Measurements from ENCODE around the gene ADARB2. TPM values are rescaled to one million over a fixed set of nuclear protein-coding genes. Genes with fewer than 3 reads are reported as not detected.

Gene ADARB2
- total RNA-seq, 2 donors from 2014 or later, result 8.0 to 12.2 TPM

DNA sequence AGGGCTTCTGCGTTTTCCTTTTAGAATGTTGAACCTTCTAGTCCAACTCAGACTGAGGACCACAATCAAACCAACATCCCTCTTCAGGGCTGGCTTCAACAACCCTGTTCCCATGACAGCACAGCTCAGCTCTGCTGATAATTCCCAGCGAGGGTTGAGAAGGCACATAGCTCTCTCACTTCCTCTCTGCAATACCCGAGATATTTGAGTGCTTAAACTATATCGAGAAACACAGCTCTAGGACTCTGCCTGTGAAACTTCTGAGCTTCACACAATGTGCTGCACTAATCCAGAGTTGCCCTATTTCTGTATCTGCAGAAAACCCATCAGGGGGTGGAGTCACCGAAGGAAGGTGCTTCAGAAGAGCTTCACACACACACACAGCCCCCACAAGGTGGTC is 1.6 kb upstream of the ADARB2 start:
- WGBS, 2 donors, result 38 to 47% methylated on average over 5 of the region's 5 CpGs
- intact Hi-C loops (cut with DNase I), result no loop called here
- H3K4me3 ChIP-seq, result no peak overlapping the region
- no peak for ATAC-seq
- TF ChIP-seq POLR2A (IDR thresholded peaks at IDR 0.05), result no peak
- TF ChIP-seq, protein P1, sequence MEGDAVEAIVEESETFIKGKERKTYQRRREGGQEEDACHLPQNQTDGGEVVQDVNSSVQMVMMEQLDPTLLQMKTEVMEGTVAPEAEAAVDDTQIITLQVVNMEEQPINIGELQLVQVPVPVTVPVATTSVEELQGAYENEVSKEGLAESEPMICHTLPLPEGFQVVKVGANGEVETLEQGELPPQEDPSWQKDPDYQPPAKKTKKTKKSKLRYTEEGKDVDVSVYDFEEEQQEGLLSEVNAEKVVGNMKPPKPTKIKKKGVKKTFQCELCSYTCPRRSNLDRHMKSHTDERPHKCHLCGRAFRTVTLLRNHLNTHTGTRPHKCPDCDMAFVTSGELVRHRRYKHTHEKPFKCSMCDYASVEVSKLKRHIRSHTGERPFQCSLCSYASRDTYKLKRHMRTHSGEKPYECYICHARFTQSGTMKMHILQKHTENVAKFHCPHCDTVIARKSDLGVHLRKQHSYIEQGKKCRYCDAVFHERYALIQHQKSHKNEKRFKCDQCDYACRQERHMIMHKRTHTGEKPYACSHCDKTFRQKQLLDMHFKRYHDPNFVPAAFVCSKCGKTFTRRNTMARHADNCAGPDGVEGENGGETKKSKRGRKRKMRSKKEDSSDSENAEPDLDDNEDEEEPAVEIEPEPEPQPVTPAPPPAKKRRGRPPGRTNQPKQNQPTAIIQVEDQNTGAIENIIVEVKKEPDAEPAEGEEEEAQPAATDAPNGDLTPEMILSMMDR (IDR thresholded peaks at IDR 0.05), result no peak
- no peaks in the 10 kb centered on the region for H3K36me3 ChIP-seq (replicated peaks in 1 of 2; ENCODE audit: insufficient read depth in 1 of 2, low read depth in 2 of 2)
- peaks cover 14% of the 10 kb centered on the region for H3K4me1 ChIP-seq
- no peak for DNase-seq
- H3K27ac ChIP-seq, result no peak overlapping the region
- H3K27me3 ChIP-seq, result peaks cover 0 to 24% of the 10 kb centered on the region in 2 donors
- no peaks in the 10 kb centered on the region for H3K9me3 ChIP-seq

DNA sequence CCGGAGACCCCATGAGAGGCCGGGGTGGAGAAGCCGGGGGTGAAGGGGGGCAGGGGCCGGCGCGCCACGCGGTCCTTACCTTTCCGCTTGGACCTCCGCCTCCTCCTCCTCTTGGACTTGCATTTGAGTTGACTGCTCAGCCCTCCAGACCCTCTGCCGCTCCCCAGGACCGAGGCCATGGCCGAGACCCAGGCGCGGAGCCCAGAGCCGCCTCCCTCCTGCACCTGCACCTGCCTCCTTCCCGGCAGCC is 428 bp downstream of the ADARB2 start:
- intact Hi-C loops (cut with DNase I), result no loop called here
- no peaks in the 10 kb centered on the region for H3K9me3 ChIP-seq
- TF ChIP-seq, protein P1 (IDR thresholded peaks at IDR 0.05), result no peak
- no peak for TF ChIP-seq POLR2A (IDR thresholded peaks at IDR 0.05)
- peaks cover 14% of the 10 kb centered on the region for H3K4me1 ChIP-seq
- no peak for DNase-seq
- H3K27ac ChIP-seq, result no peak overlapping the region
- no peak for ATAC-seq
- no peak overlapping the region for H3K4me3 ChIP-seq
- H3K36me3 ChIP-seq (replicated peaks in 1 of 2; ENCODE audit: insufficient read depth in 1 of 2, low read depth in 2 of 2), result no peaks in the 10 kb centered on the region
- H3K27me3 ChIP-seq, result peaks cover 0 to 30% of the 10 kb centered on the region in 2 donors
- WGBS, 2 donors, result 0 to 3% methylated on average over 6 to 17 of the region's 17 CpGs

DNA sequence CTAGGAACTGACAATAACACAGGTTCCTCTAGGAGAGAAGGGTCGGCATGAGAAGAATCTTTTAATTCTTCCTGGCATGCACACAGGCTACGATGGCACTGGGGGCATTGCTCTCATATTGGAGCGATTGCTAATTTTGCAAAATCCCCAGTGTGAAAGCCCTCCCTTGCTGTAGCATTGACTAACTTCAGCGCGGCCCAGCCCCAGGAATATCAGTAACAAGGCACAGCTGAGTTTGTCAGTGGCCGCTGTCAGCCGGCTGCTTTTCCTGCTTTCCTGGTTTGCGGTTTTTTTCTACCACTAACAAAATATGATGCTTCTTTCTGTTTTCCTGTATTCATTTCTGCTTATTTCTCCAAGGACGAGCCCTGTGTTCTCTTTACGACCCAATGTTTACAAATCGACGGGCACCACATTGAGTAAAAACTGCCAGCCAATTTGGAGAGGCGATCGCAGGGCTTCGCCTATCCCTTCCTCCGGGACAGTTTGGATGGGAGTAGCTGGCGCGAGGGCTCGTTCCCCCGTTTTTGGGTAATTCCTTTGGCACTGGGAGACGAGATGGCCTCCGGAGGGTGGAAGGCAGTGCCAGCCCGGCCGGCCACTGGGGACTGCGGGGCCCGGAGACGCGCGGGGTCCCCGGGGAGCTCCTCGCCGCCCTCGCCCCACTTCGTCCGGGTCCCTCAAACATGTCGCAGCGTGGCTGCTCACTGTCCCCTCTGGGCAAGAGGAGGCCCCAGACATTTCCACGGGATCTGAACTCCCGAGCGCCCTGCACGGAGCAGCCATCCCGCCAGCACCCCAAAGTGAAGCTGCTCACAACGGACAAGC is 967 bp downstream of the ADARB2 start:
- H3K9me3 ChIP-seq, result no peaks in the 10 kb centered on the region
- ATAC-seq (no peak), DNase-seq (no peak)
- no peaks in the 10 kb centered on the region for H3K36me3 ChIP-seq (replicated peaks in 1 of 2; ENCODE audit: insufficient read depth in 1 of 2, low read depth in 2 of 2)
- 1 to 7% methylated on average over 27 to 43 of the region's 43 CpGs for WGBS, 2 donors
- peaks cover 14% of the 10 kb centered on the region for H3K4me1 ChIP-seq
- H3K27ac ChIP-seq, result no peak overlapping the region
- TF ChIP-seq, protein P1 (IDR thresholded peaks at IDR 0.05), result no peak
- no peak for TF ChIP-seq POLR2A (IDR thresholded peaks at IDR 0.05)
- H3K4me3 ChIP-seq, result no peak overlapping the region
- peaks cover 0 to 30% of the 10 kb centered on the region in 2 donors for H3K27me3 ChIP-seq
- intact Hi-C loops (cut with DNase I), result no loop called here

DNA sequence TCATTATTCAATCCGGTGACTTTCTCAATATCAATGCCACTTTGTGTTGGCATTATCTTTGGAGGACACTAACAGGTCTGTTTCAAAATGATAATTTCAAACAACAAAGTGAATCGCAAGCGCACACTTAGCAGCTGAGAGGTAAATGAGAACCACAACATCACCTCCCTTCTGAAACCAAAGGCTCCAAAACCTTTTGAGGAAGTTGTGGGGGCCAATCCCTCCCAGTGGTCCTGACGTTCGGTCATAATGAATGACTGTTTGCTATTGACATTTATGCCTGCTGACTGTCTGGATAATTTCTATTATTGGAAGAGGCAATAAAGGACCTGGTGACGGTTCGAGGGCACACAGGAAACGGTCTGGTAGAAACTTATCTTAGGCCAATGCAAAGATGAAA is 1.8 kb downstream of the ADARB2 start:
- 54 to 64% methylated on average over 8 of the region's 8 CpGs for WGBS, 2 donors
- ATAC-seq (no peak), DNase-seq (no peak)
- Histone ChIP-seq H3K27me3 (peaks cover 0 to 30% of the 10 kb centered on the region in 2 donors), H3K9me3 (no peaks in the 10 kb centered on the region), H3K27ac (no peak overlapping the region), H3K4me1 (peaks cover 14% of the 10 kb centered on the region), H3K4me3 (no peak overlapping the region), H3K36me3 (replicated peaks in 1 of 2; ENCODE audit: insufficient read depth in 1 of 2, low read depth in 2 of 2) (no peaks in the 10 kb centered on the region)
- TF ChIP-seq, protein P1 (IDR thresholded peaks at IDR 0.05), result no peak
- no peak for TF ChIP-seq POLR2A (IDR thresholded peaks at IDR 0.05)
- intact Hi-C loops (cut with DNase I), result no loop called here

DNA sequence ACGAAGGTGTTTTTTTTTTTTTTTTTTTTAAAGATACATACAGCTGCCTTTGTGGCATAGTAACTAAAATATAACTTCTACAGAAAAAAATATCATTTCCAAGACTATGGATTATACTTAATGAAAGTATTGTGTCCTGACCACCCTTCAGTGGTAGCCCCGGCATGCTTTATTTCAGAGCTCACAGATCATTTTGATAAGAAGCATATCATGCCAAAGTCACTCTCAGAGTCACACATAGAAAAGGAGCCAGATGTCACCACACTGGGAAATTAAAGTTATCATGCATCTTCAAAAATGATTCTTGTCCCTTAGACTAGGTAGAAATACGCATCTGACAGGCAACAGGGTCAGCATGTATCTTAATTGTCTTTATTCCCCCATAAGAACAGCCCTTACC is 3.0 kb downstream of the ADARB2 start:
- no peaks in the 10 kb centered on the region for H3K36me3 ChIP-seq (replicated peaks in 1 of 2; ENCODE audit: insufficient read depth in 1 of 2, low read depth in 2 of 2)
- ATAC-seq (no peak), DNase-seq (no peak)
- H3K27ac ChIP-seq, result no peak overlapping the region
- intact Hi-C loops (cut with DNase I), result no loop called here
- H3K9me3 ChIP-seq, result no peaks in the 10 kb centered on the region
- H3K4me3 ChIP-seq, result no peak overlapping the region
- TF ChIP-seq POLR2A (IDR thresholded peaks at IDR 0.05), result no peak
- H3K27me3 ChIP-seq, result peaks cover 0 to 30% of the 10 kb centered on the region in 2 donors
- peaks cover 14% of the 10 kb centered on the region for H3K4me1 ChIP-seq
- 51 to 54% methylated on average over 3 of the region's 3 CpGs for WGBS, 2 donors
